Ascending aorta (tissue), 2 donors: Measurements from ENCODE around the gene RANBP9. TPM values are rescaled to one million over a fixed set of nuclear protein-coding genes. Genes with fewer than 3 reads are reported as not detected.

Source experiments
- DNase-seq, 2 donors: peaks; one replicate each; pipeline ENCODE4 v3.0.0-alpha.2; 2019; ENCODE audit warnings: low spot score in 2 of 2
- H3K27ac ChIP-seq, 2 donors: fragments of 200-600 bp; sonication (generic); one replicate each; pipeline ENCODE4 v1.5.1; 2016 to 2017; ENCODE audit warnings: mild to moderate bottlenecking in 1 of 2
- H3K27me3 ChIP-seq: fragments of 200-600 bp; sonication (generic); one replicate; pipeline ENCODE4 v1.5.1; 2017
- H3K36me3 ChIP-seq, 2 donors: fragments of 200-600 bp; sonication (generic); one replicate each; pipeline ENCODE4 v1.5.1; 2016
- H3K4me1 ChIP-seq, 2 donors: fragments of 200-600 bp; sonication (generic); one replicate each; pipeline ENCODE4 v1.5.1; 2016 to 2017; ENCODE audit warnings: mild to moderate bottlenecking in 1 of 2
- H3K4me3 ChIP-seq, 2 donors: fragments of 200-600 bp; sonication (generic); one replicate each; pipeline ENCODE4 v1.5.1; 2016 to 2017; ENCODE audit warnings: mild to moderate bottlenecking in 1 of 2
- H3K9me3 ChIP-seq, 2 donors: fragments of 200-600 bp; sonication (generic); one replicate each; pipeline ENCODE4 v1.5.1; 2016
- CTCF ChIP-seq, 3 experiments: fragments of 200-600 bp in 2 of 3; fragments of 450-650 bp in 1 of 3; sonication (generic) in 2 of 3; IDR thresholded peaks; one replicate each; pipeline ENCODE4 v1.5.1; 2016 to 2019; ENCODE audit warnings: antibody characterized with exemption in 3 of 3, mild to moderate bottlenecking in 1 of 3, moderate library complexity in 1 of 3
- intact Hi-C: fragments of 100-400 bp; cut with DNase I; formaldehyde crosslinking; loops from one replicate; pipeline ENCODE4 v1.15.1; 2023
- total RNA-seq: library from RNA; depleted of rRNA; stranded (reverse); fragments of >200 nt; gene quantifications from one replicate; pipeline ENCODE4 v1.1.0, GENCODE V29; 2016

RANBP9 gene
- total RNA-seq, 1 donor from 2014 or later: 26.3 TPM

DNA sequence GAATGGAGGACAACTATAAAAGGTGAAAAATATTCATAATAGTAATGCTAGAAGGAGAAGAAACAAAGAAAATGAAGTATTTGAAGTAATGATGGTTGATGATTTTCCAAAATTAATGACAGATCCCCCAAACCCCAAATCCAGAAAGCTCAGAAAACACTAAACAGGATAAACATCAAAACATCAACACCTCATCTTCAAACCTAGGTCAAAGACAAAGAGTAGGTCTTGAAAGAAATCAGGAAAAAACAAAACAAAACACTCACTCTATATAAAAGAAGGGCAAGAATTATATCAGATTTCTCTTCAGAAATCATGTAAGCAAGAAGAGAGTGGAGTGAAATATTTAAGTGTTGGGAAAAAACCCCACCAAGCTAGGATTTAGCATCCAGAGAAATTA lies 38.7 kb downstream of the RANBP9 start:
- Histone ChIP-seq H3K27ac (peak overlapping the region in 1 of 2 donors; percentile 9), H3K36me3 (no peaks in the 10 kb centered on the region), H3K4me1 (peaks cover 0 to 9% of the 10 kb centered on the region in 2 donors), H3K4me3 (no peak overlapping the region), H3K9me3 (peaks cover 0 to 17% of the 10 kb centered on the region in 2 donors), H3K27me3 (no peaks in the 10 kb centered on the region)
- no peak for DNase-seq
- intact Hi-C loops: no loop called here
- TF ChIP-seq CTCF (IDR thresholded peaks at IDR 0.05): no peak

- Histone ChIP-seq H3K27ac (peak overlapping the region in 1 of 2 donors; percentile 9), H3K27me3 (no peaks in the 10 kb centered on the region), H3K4me1 (peaks cover 0 to 11% of the 10 kb centered on the region in 2 donors), H3K4me3 (no peak overlapping the region), H3K9me3 (peaks cover 0 to 4% of the 10 kb centered on the region in 2 donors), H3K36me3 (no peaks in the 10 kb centered on the region)
- no peak for TF ChIP-seq CTCF (IDR thresholded peaks at IDR 0.05)
- no peak for DNase-seq
- intact Hi-C loops: no loop called here
Observed at GRCh38 chr6:13671548-13672127, 40.0 kb downstream of the RANBP9 start.

DNA sequence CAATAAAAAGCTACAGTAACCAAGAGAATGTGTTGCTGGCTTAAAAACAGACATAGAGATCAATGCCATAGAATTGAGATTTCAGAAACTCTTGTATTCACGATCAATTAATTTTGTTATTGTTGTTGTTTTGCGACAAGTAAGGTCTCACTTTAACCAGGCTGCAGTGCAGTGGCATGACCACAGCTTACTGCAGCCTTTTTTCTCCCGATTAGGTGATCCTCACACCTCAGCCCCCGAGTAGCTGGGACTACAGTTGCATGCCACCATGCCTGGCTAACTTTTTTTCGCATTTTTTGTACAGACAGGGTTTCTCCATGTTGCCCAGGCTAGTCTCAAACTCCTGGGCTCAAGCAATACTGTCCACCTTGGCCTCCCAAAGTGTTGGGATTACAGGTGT lies 42.2 kb downstream of the RANBP9 start:
- Histone ChIP-seq H3K4me1 (peaks cover 0 to 11% of the 10 kb centered on the region in 2 donors), H3K27me3 (no peaks in the 10 kb centered on the region), H3K36me3 (no peaks in the 10 kb centered on the region), H3K9me3 (no peaks in the 10 kb centered on the region), H3K4me3 (no peak overlapping the region), H3K27ac (no peak overlapping the region)
- no peak for TF ChIP-seq CTCF (IDR thresholded peaks at IDR 0.05)
- no peak for DNase-seq
- intact Hi-C loops: no loop called here

DNA sequence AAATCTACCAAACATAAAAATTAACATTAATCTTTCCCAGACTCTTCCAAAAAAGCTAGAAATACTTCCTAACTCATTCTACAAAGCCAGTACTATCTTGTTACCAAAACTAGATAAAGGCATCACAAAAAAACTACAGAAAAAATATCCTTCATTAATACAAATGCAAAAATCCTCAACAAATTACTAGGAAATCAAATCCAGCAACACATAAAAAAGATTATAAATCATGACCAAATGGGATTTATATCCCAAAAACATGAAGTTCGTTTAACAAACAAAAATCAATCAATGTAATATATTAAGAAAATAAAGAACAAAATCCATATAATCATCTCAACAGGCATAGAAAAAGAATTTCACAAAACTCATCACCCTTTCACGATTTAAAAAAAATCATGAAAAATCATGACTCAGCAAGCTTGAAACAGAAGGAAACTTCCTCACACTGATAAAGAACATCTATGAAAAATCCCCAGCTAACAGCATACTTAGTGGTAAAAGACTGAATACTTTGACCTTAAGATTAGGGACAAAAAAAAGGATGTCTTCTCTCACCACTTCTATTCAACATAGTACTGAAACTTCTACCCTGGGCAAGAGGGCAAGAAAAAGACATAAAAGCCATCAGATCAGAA lies 43.2 kb downstream of the RANBP9 start:
- H3K4me1 ChIP-seq: peaks cover 0 to 11% of the 10 kb centered on the region in 2 donors
- no peak overlapping the region for H3K4me3 ChIP-seq
- H3K27ac ChIP-seq: no peak overlapping the region
- no peaks in the 10 kb centered on the region for H3K36me3 ChIP-seq
- H3K9me3 ChIP-seq: no peaks in the 10 kb centered on the region
- intact Hi-C loops: no loop called here
- no peak for TF ChIP-seq CTCF (IDR thresholded peaks at IDR 0.05)
- DNase-seq: no peak
- H3K27me3 ChIP-seq: no peaks in the 10 kb centered on the region

DNA sequence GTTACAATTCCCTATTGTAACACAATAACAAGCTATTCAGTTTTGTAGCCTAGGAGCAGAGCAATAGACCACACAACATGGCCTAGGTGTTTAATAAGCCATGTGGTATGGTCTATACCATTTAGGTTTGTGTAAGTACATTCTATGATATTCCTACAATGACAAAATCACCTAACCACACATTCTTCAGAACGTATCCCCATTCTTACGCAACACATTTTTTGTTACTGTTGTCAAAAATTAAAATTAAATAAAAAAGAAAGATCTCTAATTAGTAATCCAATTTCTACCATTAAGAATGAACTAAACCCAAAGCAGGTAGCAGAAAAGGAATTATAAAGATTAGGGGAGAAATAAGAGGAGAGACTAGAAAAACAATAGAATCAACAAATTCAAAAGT lies 44.0 kb downstream of the RANBP9 start:
- H3K4me1 ChIP-seq: peaks cover 0 to 10% of the 10 kb centered on the region in 2 donors
- no peak overlapping the region for H3K4me3 ChIP-seq
- H3K27ac ChIP-seq: no peak overlapping the region
- no peak for DNase-seq
- H3K36me3 ChIP-seq: no peaks in the 10 kb centered on the region
- intact Hi-C loops: no loop called here
- no peaks in the 10 kb centered on the region for H3K27me3 ChIP-seq
- TF ChIP-seq CTCF (IDR thresholded peaks at IDR 0.05): no peak
- no peaks in the 10 kb centered on the region for H3K9me3 ChIP-seq
